HG03135 (cell line): ENCODE results near the gene INTS11.

ENCODE experiments used
- ATAC-seq: cut with Tn5 transposase; IDR thresholded peaks from one replicate; pipeline ENCODE4 v1.9.1; 2021; ENCODE audit warnings: mild to moderate bottlenecking, moderate library complexity; ENCODE audit not compliant: unreplicated experiment

Gene INTS11

DNA sequence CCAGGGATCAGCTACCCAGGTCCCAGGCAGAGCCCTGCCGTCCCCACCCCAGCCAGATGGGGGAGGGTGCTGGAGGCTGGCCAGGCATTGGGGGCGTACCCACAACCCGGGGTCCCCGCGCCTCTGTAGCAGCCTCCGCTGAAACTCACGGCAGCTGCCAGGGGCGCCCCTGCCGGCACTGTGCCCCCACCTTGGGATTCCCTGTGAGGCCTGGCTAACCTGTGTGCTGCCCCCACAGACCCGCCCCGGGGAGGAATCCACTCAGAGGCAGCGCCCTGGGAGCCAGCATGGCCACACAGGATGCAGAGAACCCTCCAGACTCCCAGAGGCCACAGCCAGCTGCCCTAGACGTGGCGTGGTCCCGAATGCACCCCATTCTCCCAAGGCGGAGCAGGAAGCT lies 20.9 kb upstream of the INTS11 start:
- no peak for ATAC-seq

GRCh38 chr1:1344655-1345361 lies 20.3 kb upstream of the INTS11 start:
- ATAC-seq: no peak

DNA sequence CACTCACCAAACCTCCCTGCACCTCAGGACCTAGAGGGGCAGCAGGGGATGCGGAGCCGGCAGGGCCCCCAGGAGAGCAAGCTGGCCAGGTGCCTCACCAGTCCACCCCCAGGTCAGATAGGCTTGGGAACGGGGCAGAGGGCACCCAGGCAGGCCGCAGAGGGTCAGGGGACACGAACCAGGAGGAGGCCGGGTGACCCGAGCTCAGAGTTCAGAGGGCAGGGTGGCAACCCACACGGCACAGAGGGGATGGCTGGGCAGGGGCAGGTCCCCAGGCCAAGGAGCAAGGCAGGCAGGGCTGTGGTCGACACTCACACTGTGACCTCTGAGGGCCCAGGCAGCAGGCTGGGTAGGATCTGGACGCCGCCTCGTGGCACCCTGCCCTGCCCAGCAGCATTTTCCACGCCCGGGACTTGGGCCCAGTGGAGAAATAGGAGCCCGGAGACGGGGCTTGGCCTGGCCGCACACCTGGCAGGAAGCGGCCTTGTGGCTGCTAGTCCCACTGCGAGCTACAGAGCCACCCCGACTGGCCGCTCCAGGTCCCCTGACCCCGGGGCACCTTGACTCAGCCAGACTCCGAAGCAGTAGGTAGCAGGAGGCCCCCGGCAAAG lies 19.5 kb upstream of the INTS11 start:
- ATAC-seq: no peak

DNA sequence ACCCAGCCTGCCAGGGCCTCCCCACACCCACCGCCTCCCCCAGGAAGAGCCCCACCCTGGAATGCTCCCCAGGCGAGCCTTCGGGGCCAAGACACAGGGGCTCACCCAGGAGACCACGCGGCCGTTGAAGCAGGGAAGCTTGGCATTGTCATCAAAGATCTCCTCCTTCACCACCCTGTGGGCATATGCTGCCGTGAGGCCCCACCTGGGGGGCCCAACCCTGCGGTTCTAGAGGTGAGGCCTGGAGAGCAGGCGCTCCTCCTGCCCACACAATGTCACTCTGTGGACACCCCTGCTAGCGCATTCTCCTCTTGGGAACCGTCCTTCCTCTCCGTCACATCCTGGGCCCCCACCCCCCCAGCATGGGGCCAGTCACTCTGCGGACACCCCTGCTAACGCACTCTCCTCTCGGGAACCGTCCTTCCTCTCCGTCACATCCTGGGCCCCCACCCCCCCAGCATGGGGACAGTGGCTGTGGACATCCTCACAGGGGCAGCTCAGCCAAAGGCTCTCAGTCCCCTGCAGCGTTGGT lies 18.2 kb upstream of the INTS11 start:
- no peak for ATAC-seq

GRCh38 chr1:1342061-1342562 lies 17.7 kb upstream of the INTS11 start:
- ATAC-seq: no peak

DNA sequence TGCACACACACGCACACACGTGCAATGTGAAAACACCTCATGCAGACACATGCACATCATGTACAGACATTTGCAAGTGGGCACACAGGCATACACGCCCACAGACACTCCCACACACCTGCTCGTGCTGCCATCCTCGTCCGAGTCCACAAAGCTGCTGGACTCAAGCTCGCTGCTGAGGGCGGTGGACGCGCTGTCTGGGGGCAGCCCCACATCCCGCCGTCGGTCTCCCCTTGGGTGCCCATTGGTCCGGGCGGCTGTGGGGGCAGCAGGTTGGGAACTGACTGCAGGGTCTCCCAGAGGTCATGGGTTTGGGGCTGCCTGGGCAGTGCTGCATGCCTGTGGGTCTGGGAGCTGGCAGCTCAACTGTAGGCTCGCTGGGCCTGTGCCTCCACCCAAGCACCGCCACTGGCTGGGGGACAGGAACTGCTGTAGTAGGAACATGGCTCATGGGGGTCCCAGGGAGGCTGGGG lies 17.1 kb upstream of the INTS11 start:
- no peak for ATAC-seq

- ATAC-seq: no peak
Measured at GRCh38 chr1:1340791-1341548, 16.5 kb upstream of the INTS11 start.

- no peak for ATAC-seq
Measured at GRCh38 chr1:1340185-1340584, 15.7 kb upstream of the INTS11 start.

- ATAC-seq: no peak
Measured at GRCh38 chr1:1338278-1338677, 13.8 kb upstream of the INTS11 start.

DNA sequence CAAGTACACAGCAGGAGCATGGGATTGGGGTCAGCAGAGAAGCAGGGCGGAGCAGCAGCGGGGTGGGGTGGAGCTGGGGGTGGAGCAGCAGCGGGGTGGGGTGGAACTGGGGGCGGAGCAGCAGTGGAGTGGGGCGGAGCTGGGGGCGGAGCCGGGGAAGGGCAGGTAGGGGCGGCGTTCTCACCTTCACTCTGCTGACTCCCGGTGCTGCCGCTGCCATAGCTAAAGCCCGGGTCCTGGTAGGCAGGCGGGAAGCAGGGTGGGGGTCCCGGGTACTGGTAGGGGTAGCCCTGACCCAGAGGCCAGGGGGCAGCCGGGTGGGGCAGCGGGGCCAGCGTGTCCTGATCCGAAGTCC lies 13.3 kb upstream of the INTS11 start:
- no peak for ATAC-seq

DNA sequence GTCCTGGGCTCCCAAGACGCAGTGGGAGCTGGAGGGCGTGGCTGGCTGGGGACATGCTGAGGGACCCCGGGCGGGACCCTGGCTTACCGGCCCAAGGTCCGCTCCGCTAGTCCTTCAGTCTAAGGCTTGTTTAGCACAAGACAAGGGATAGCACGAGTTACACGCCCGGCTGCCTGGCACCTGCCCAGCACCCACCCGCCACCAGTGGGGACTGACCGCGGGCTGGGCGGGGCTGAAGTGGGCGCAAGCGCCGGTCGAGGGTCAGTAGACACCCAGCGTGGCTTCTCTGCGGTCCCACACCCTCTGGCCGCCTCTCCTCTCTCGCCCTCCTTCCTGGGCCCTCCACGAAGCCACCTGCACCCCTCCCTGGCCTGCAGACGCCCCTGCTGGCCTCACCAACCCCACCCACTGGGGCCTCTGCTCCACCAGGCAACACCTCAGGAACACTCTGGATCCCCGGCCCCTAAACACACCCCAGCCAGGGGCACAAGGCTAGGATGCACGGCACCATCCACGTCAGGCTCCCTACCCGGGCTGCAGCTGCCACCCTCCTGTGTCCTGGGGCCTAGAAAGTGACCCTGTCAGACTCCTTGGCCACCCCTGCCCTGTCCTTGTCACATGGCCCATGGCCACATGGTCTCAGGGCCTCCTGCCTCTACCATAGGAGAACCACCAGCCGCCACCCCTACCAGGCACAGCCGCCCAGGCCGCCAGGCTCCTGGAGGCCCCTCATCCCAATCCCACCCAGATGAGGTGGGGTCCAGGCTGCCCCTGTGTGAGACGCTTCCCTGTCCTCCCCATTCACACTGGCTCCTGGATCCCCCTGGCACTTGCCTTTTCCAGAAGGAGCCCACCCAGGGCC lies 12.7 kb upstream of the INTS11 start:
- no peak for ATAC-seq

DNA sequence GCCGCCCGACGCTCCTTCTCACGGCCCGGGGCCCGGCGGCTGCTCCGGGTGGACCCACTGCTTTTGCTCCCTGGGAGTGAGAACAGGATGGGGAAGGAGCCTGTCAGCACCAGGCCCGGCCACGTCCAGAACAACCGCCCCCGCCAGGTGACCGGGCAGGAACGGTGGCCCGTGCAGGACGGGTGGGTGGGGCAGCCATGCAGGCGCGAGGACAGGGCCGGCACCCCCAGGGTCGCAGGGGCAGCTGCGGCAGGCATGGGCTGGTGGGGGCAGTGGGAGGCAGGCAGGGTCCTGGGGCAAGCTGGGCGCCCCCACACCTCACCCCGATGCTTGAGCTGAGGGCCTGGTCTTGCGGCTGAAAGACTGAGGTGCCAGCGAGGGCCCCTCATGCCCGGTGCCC lies 12.0 kb upstream of the INTS11 start:
- no peak for ATAC-seq

DNA sequence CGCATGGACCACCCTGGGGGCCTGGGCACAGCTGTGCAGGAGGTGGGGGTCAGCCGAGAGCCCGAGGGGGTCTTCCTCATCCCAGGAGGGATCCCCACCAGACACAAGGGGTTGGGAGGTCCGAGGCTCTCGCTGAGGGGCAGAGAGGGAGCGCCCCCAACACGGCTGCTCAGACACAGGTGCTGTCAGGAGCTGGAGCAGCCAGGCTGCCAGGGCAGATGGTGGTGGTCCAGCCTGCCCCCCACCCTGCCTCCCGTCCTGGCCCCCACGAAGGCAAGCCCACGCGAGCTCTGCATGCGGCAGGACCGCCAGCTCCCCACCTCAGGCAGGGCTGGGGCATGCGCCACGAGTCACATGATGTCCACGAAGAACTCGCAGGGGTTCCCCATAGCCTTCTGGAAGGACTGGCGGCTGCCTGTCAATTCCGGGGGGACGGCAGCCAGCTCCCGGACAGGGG lies 11.4 kb upstream of the INTS11 start:
- ATAC-seq: no peak

- ATAC-seq: no peak
Measured at GRCh38 chr1:1335283-1335682, 10.8 kb upstream of the INTS11 start.

DNA sequence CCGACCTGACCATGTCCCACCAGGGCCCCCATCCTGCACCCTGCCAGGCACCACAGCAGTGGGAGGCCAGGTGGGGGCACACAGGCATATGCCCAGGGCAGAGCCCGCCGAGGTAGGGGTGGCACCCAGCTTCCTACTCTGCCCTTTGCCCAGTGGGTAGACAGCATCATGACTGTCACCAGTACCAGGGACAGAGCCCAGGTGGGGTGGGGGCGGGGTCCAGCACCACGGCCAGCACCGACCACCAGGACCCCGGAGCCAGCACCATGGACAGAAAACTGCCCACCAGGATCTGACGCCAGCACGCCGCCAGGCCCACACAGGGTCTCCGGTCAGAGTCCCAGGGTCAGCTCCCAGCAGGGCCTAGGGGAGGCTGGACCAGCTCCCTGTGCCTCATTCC lies 10.4 kb upstream of the INTS11 start:
- no peak for ATAC-seq

- no peak for ATAC-seq
Measured at GRCh38 chr1:1333551-1334241, 9.2 kb upstream of the INTS11 start.

GRCh38 chr1:1332774-1333480 lies 8.5 kb upstream of the INTS11 start:
- no peak for ATAC-seq

DNA sequence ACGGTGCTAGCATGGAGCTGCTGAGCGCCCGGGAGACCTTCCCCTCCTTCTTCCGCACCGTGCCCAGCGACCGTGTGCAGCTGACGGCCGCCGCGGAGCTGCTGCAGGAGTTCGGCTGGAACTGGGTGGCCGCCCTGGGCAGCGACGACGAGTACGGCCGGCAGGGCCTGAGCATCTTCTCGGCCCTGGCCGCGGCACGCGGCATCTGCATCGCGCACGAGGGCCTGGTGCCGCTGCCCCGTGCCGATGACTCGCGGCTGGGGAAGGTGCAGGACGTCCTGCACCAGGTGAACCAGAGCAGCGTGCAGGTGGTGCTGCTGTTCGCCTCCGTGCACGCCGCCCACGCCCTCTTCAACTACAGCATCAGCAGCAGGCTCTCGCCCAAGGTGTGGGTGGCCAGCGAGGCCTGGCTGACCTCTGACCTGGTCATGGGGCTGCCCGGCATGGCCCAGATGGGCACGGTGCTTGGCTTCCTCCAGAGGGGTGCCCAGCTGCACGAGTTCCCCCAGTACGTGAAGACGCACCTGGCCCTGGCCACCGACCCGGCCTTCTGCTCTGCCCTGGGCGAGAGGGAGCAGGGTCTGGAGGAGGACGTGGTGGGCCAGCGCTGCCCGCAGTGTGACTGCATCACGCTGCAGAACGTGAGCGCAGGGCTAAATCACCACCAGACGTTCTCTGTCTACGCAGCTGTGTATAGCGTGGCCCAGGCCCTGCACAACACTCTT lies 7.7 kb upstream of the INTS11 start:
- no peak for ATAC-seq
